Effector CD8-positive, alpha-beta T cell (primary cell): ENCODE measurements around the gene PCDHB10.
"Not testable (repeated sequence)": the region's sequence is repeated elsewhere in the genome, so short reads cannot be mapped to it uniquely, and the experiment has no call there.

Source experiments
- DNase-seq: peaks from one replicate; lab custom pipeline; 2025; lab: John Stamatoyannopoulos, UW
- total RNA-seq, 4 experiments: gene quantifications; one replicate each; lab custom pipeline; 2026; lab: John Stamatoyannopoulos, UW

Gene PCDHB10
- 0 reads per million in 4 experiments for total RNA-seq

GRCh38 chr5:141192110-141192725 lies at the start of gene PCDHB10:
Gene PCDHB10, plus strand, starts transcription at chr5:141192353. Its CDS starts 200 bp downstream, at chr5:141192553.
- no peak for DNase-seq

- no peak for DNase-seq
Observed at GRCh38 chr5:141149812-141150211, 42.3 kb upstream of the PCDHB10 start, which contains the start of gene PCDHB6. Gene PCDHB6, plus strand, starts transcription at chr5:141150057. Its CDS starts 201 bp downstream, at chr5:141150258.

GRCh38 chr5:141150224-141150992 lies 41.7 kb upstream of the PCDHB10 start:
- no peak for DNase-seq

- DNase-seq: no peak
Observed at GRCh38 chr5:141150993-141151325, 41.2 kb upstream of the PCDHB10 start.

GRCh38 chr5:141151632-141152031 lies 40.5 kb upstream of the PCDHB10 start:
- not testable (repeated sequence) for DNase-seq

GRCh38 chr5:141152096-141152495 lies 40.1 kb upstream of the PCDHB10 start:
- not testable (repeated sequence) for DNase-seq

GRCh38 chr5:141155540-141156374 lies 36.4 kb upstream of the PCDHB10 start:
- DNase-seq: no peak

GRCh38 chr5:141157356-141157755 lies 34.8 kb upstream of the PCDHB10 start:
- not testable (repeated sequence) for DNase-seq

- not testable (repeated sequence) for DNase-seq
Observed at GRCh38 chr5:141157901-141158300, 34.3 kb upstream of the PCDHB10 start.

- DNase-seq: no peak
Observed at GRCh38 chr5:141172381-141173204, 19.6 kb upstream of the PCDHB10 start, which contains the start of gene PCDHB7. Gene PCDHB7, plus strand, starts transcription at chr5:141172644. Its CDS starts 192 bp downstream, at chr5:141172836.

- not testable (repeated sequence) for DNase-seq
Observed at GRCh38 chr5:141174291-141175104, 17.7 kb upstream of the PCDHB10 start.

GRCh38 chr5:141175933-141176332 lies 16.2 kb upstream of the PCDHB10 start:
- DNase-seq: no peak

- DNase-seq: not testable (repeated sequence)
Observed at GRCh38 chr5:141177577-141178191, 14.5 kb upstream of the PCDHB10 start, which contains the start of gene PCDHB8. Gene PCDHB8, plus strand, starts transcription at chr5:141177790. Its CDS starts 245 bp downstream, at chr5:141178035.

- not testable (repeated sequence) for DNase-seq
Observed at GRCh38 chr5:141179371-141179770, 12.8 kb upstream of the PCDHB10 start.

GRCh38 chr5:141179876-141180275 lies 12.3 kb upstream of the PCDHB10 start:
- DNase-seq: not testable (repeated sequence)

GRCh38 chr5:141180313-141180712 lies 11.8 kb upstream of the PCDHB10 start:
- DNase-seq: no peak

GRCh38 chr5:141182248-141182647 lies 9.9 kb upstream of the PCDHB10 start, which contains the start of gene PCDHB16:
Gene PCDHB16, plus strand, starts transcription at chr5:141182387. Its CDS starts 173 bp downstream, at chr5:141182560.
- DNase-seq: no peak

GRCh38 chr5:141184117-141184855 lies 7.9 kb upstream of the PCDHB10 start:
- not testable (repeated sequence) for DNase-seq
